HEK293T (cell line): ENCODE data around the gene UMAD1.

Experiments
- CTCF ChIA-PET: fragments of 350-600 bp; formaldehyde crosslinking; extraction: SDS; loops from one replicate; lab custom pipeline; 2021; ENCODE audit warnings: antibody characterized with exemption, inconsistent platforms; lab: Yijun Ruan, JAX
- POLR2A ChIA-PET: fragments of 350-600 bp; formaldehyde crosslinking; extraction: SDS; loops from one replicate; lab custom pipeline; 2020; ENCODE audit warnings: antibody characterized with exemption, inconsistent platforms; lab: Yijun Ruan, JAX
- DNase-seq: peaks from one replicate; pipeline ENCODE4 v3.0.0; 2012; ENCODE audit warnings: mixed read lengths; ENCODE audit errors: extremely low spot score
- ARNT ChIP-seq: fragments of 450-650 bp; IDR thresholded peaks from 2 replicates; pipeline ENCODE4 v1.6.1; 2017; ENCODE audit warnings: mild to moderate bottlenecking
- BHLHE40 ChIP-seq: fragments of 450-650 bp; IDR thresholded peaks from 2 replicates; pipeline ENCODE4 v1.6.1; 2016; ENCODE audit warnings: mild to moderate bottlenecking, moderate library complexity, borderline replicate concordance
- CTBP1 ChIP-seq: fragments of 450-650 bp; IDR thresholded peaks from 2 replicates; pipeline ENCODE4 v1.6.1; 2016; ENCODE audit warnings: borderline replicate concordance
- ELF4 ChIP-seq: fragments of 450-650 bp; IDR thresholded peaks from 2 replicates; pipeline ENCODE4 v1.6.1; 2017; ENCODE audit warnings: antibody characterized with exemption
- FOXA1 ChIP-seq: fragments of 450-650 bp; IDR thresholded peaks from 2 replicates; pipeline ENCODE4 v1.6.1; 2016; ENCODE audit warnings: mild to moderate bottlenecking
- FOXK2 ChIP-seq: fragments of 450-650 bp; IDR thresholded peaks from 2 replicates; pipeline ENCODE4 v1.6.1; 2016; ENCODE audit warnings: mild to moderate bottlenecking
- FOXM1 ChIP-seq: fragments of 450-650 bp; IDR thresholded peaks from 2 replicates; pipeline ENCODE4 v1.6.1; 2017; ENCODE audit warnings: mild to moderate bottlenecking, borderline replicate concordance
- HDGF ChIP-seq: fragments of 450-650 bp; IDR thresholded peaks from 2 replicates; pipeline ENCODE4 v1.6.1; 2017; ENCODE audit warnings: antibody characterized with exemption, borderline replicate concordance
- L3MBTL2 ChIP-seq: fragments of 450-650 bp; conservative IDR thresholded peaks from 2 replicates; pipeline ENCODE4 v1.6.1; 2016; ENCODE audit warnings: mild to moderate bottlenecking
- LEF1 ChIP-seq: fragments of 450-650 bp; IDR thresholded peaks from 2 replicates; pipeline ENCODE4 v1.6.1; 2017; ENCODE audit warnings: mild to moderate bottlenecking, borderline replicate concordance
- NFRKB ChIP-seq: fragments of 450-650 bp; IDR thresholded peaks from 2 replicates; pipeline ENCODE4 v1.6.1; 2016; ENCODE audit warnings: mild to moderate bottlenecking, moderate library complexity
- SP1 ChIP-seq: fragments of 450-650 bp; IDR thresholded peaks from 2 replicates; pipeline ENCODE4 v1.6.1; 2017
- SUZ12 ChIP-seq: fragments of 450-650 bp; IDR thresholded peaks from 2 replicates; pipeline ENCODE4 v1.6.1; 2016; ENCODE audit warnings: mild to moderate bottlenecking
- TARDBP ChIP-seq: fragments of 450-650 bp; IDR thresholded peaks from 2 replicates; pipeline ENCODE4 v1.6.1; 2016
- ZNF384 ChIP-seq: fragments of 450-650 bp; IDR thresholded peaks from 2 replicates; pipeline ENCODE4 v1.6.1; 2016
- TF ChIP-seq, protein P1 (sequence below): fragments of 450-650 bp; IDR thresholded peaks from 2 replicates; pipeline ENCODE4 v1.6.1; 2016

UMAD1 gene

GRCh38 chr7:7761974-7762779 lies 121.6 kb downstream of the UMAD1 start:
- no peak for DNase-seq
- ChIA-PET CTCF (interaction anchor here (1.7 kb wide), 1 partner anchor 81 kb away, joined by 9 read pairs; no protein-coding TSS in a partner anchor), POLR2A (no interaction called here)
- TF ChIP-seq SUZ12, result no peak
- TF ChIP-seq, protein P1, sequence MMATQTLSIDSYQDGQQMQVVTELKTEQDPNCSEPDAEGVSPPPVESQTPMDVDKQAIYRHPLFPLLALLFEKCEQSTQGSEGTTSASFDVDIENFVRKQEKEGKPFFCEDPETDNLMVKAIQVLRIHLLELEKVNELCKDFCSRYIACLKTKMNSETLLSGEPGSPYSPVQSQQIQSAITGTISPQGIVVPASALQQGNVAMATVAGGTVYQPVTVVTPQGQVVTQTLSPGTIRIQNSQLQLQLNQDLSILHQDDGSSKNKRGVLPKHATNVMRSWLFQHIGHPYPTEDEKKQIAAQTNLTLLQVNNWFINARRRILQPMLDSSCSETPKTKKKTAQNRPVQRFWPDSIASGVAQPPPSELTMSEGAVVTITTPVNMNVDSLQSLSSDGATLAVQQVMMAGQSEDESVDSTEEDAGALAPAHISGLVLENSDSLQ, result peak; percentile 28; the same call in 1 of the 2 replicates

DNA sequence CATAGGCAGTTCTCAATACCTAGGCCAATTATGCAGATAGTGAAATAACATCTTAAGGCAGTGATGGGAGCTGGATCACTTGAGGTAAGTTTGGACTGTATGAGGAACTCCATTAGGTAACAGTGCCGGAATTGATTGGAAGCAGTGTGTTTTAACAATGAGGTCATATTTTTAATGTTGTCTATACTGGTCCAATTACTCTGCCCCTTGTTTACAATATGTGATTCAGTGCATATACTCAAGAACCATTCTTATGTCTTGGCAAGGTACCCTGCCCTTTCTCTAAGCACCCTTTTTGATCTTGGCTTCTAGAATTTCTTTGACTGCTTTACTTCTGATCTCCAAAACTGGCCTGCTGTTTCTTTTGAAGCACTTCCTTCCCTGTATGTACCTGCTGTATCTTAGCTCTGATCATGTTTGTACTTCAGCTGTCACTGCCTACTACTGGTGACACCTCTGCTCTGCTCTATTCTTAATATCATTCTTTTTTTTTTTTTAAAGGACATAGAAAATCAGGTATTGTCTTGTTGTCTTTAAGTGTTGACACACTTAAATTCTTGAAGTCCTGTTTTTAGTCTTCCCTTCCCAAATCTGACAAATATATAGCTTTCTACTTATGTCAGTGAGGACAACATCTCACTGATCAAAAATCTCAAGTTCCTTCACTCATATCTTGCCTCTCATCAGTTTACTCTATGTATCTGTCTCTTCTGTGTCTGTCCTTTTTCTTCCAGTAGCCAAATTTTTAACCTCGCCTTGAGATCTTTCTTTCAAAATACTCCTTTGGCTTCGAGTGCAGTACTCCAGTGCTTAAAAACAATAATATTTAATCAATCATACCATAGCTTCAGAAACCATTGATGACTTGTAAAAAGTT lies 124.2 kb downstream of the UMAD1 start:
- ChIA-PET CTCF (interaction anchor here (0.7 to 1.3 kb wide), 4 partner anchors 84 to 452 kb away, joined by 3 read pairs; no protein-coding TSS in a partner anchor), POLR2A (no interaction called here)
- DNase-seq, result no peak
- TF ChIP-seq LEF1, result no peak
- no peak for TF ChIP-seq SUZ12
- TF ChIP-seq ARNT, result no peak
- no peak for TF ChIP-seq ELF4
- no peak for TF ChIP-seq L3MBTL2
- no peak for TF ChIP-seq NFRKB
- TF ChIP-seq CTBP1, result no peak
- TF ChIP-seq SP1, result no peak
- no peak for TF ChIP-seq FOXA1
- TF ChIP-seq HDGF, result no peak
- TF ChIP-seq ZNF384, result no peak
- no peak for TF ChIP-seq BHLHE40
- no peak for TF ChIP-seq TARDBP
- TF ChIP-seq FOXK2, result no peak

DNA sequence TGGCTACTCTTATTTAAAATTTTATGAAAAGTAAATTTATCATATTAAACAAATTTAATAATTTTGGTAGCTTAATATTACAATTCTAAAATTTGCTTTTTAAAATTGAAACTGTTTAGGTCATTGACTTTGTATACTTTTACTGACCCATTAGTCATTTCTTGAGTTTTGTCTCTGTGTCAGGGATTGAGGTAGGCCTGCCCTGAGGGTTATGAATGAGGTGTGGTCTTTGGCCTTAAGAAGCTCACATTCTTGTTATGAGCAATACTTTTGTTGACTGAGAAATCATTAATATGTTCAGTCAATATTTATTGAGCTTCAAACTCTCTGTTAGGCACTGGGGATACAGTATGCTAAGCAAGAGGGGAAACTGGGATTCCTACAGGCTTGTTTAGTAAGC lies 124.9 kb downstream of the UMAD1 start:
- CTCF ChIA-PET, result interaction anchor here (1.1 to 1.3 kb wide), 3 partner anchors 12 to 452 kb away, joined by 3 read pairs; no protein-coding TSS in a partner anchor
- no peak for DNase-seq
- POLR2A ChIA-PET, result no interaction called here
- TF ChIP-seq TARDBP (no peak), FOXM1 (no peak), FOXK2 (no peak), ARNT (no peak), SUZ12 (no peak), CTBP1 (no peak), LEF1 (no peak), BHLHE40 (no peak), FOXA1 (no peak)

- ChIA-PET POLR2A (no interaction called here), CTCF (no interaction called here)
- no peak for TF ChIP-seq ELF4
- no peak for TF ChIP-seq LEF1
- TF ChIP-seq SP1, result no peak
- no peak for TF ChIP-seq FOXK2
- no peak for TF ChIP-seq L3MBTL2
- TF ChIP-seq ZNF384, result no peak
- DNase-seq, result no peak
Observed at GRCh38 chr7:7766671-7767070, 126.1 kb downstream of the UMAD1 start.

DNA sequence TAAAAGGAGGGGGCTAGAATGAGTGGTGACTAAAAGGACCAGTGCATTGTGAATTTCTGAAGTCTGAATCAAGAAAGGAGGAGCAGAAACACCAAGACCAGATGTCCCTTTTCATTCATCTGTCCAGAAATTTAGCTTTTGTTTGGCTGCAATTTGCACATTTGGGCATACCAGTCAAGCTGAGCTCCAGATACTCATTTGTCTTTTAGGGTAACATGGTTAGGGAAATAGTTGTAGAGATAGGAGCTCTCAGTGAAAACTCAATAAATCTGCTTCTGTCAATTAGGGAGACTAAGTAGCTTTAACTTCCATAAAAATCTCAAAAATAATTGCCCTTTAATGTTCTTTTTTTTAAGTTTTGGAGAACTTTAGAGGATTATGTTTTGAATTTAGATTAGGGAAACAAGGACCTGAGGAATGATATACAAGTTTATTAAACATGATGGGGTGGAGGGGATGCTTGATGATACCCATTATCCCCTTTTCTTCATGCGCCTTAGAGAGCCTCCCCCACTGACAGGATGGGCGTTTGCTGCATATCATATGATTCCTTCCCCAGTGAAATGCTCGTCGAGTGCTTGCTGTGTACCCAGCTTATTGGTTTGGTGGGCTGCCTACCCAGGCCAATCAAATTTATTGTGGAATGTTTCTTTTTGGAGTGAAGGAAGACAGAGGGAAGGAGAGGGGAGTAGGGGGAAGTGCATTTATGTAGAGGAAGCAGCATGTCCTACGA lies 128.6 kb downstream of the UMAD1 start:
- ChIA-PET POLR2A (no interaction called here), CTCF (interaction anchor here (0.6 kb wide), 1 partner anchor 246 kb away, joined by 3 read pairs; no protein-coding TSS in a partner anchor)
- TF ChIP-seq TARDBP (no peak), ARNT (no peak), BHLHE40 (no peak), NFRKB (no peak), LEF1 (no peak), ZNF384 (no peak), HDGF (no peak), CTBP1 (no peak), FOXK2 (no peak), ELF4 (no peak), FOXA1 (no peak)
- TF ChIP-seq, protein P1, result no peak
- no peak for DNase-seq

- POLR2A ChIA-PET, result no interaction called here
- CTCF ChIA-PET, result no interaction called here
- DNase-seq, result no peak
- no peak for TF ChIP-seq TARDBP
- TF ChIP-seq, protein P1, result peak; percentile 52
Observed at GRCh38 chr7:7769710-7770627, 129.4 kb downstream of the UMAD1 start.
